ENCODE data around the gene RNF125. TPM values are rescaled to one million over a fixed set of nuclear protein-coding genes. Genes with fewer than 3 reads are reported as not detected.
"Not testable (repeated sequence)": the region's sequence is repeated elsewhere in the genome, so short reads cannot be mapped to it uniquely, and the experiment has no call there.

The RNF125 gene
- total RNA-seq = 0.53 and 0.60 TPM in 2 replicates

- DNase-seq (ENCODE audit: low read depth, low spot score) = no peak
These were observed at the start of gene RNF125 for GRCh38 chr18:32018331-32019250. TSS of gene RNF125 (plus strand) at chr18:32018825. CDS start at chr18:32018864, 39 bp downstream.

- no peak for DNase-seq (ENCODE audit: low read depth, low spot score)
These were observed 48.0 kb upstream of the RNF125 start for GRCh38 chr18:31970617-31971016.

GRCh38 chr18:31973929-31974546 is 44.6 kb upstream of the RNF125 start:
- no peak for DNase-seq (ENCODE audit: low read depth, low spot score)

- DNase-seq (ENCODE audit: low read depth, low spot score) = no peak
These were observed 42.4 kb upstream of the RNF125 start for GRCh38 chr18:31976242-31976641.

- DNase-seq (ENCODE audit: low read depth, low spot score) = peak; percentile 17
These were observed 41.3 kb upstream of the RNF125 start for GRCh38 chr18:31977270-31977872.

- no peak for DNase-seq (ENCODE audit: low read depth, low spot score)
These were observed 40.0 kb upstream of the RNF125 start for GRCh38 chr18:31978616-31979015.

- no peak for DNase-seq (ENCODE audit: low read depth, low spot score)
These were observed 38.9 kb upstream of the RNF125 start for GRCh38 chr18:31979714-31980113.

GRCh38 chr18:31980863-31981262 is 37.8 kb upstream of the RNF125 start:
- DNase-seq (ENCODE audit: low read depth, low spot score) = no peak

GRCh38 chr18:31983020-31983419 is 35.6 kb upstream of the RNF125 start:
- DNase-seq (ENCODE audit: low read depth, low spot score) = no peak

- no peak for DNase-seq (ENCODE audit: low read depth, low spot score)
These were observed 34.6 kb upstream of the RNF125 start for GRCh38 chr18:31983976-31984375.

GRCh38 chr18:31990823-31991222 is 27.8 kb upstream of the RNF125 start:
- DNase-seq (ENCODE audit: low read depth, low spot score) = no peak

GRCh38 chr18:31996007-31996406 is 22.6 kb upstream of the RNF125 start:
- DNase-seq (ENCODE audit: low read depth, low spot score) = no peak

GRCh38 chr18:31998880-31999412 is 19.7 kb upstream of the RNF125 start:
- no peak for DNase-seq (ENCODE audit: low read depth, low spot score)

GRCh38 chr18:32001141-32001540 is 17.5 kb upstream of the RNF125 start:
- not testable (repeated sequence) for DNase-seq (ENCODE audit: low read depth, low spot score)

GRCh38 chr18:32003822-32004221 is 14.8 kb upstream of the RNF125 start:
- DNase-seq (ENCODE audit: low read depth, low spot score) = not testable (repeated sequence)

- no peak for DNase-seq (ENCODE audit: low read depth, low spot score)
These were observed 8.4 kb upstream of the RNF125 start for GRCh38 chr18:32010124-32010721.

- no peak for DNase-seq (ENCODE audit: low read depth, low spot score)
These were observed 7.4 kb upstream of the RNF125 start for GRCh38 chr18:32011193-32011592.

- DNase-seq (ENCODE audit: low read depth, low spot score) = no peak
These were observed 775 bp downstream of the RNF125 start for GRCh38 chr18:32019251-32019948.

GRCh38 chr18:32019949-32020625 is 1.5 kb downstream of the RNF125 start:
- DNase-seq (ENCODE audit: low read depth, low spot score) = not testable (repeated sequence)
